IPS-NIHi11 (cell line): Measurements from ENCODE around the gene MBOAT2.

Experiments used
- DNase-seq: peaks from one replicate; pipeline ENCODE4 v3.0.0; 2012; ENCODE audit warnings: mixed read lengths, low spot score

MBOAT2 gene

DNA sequence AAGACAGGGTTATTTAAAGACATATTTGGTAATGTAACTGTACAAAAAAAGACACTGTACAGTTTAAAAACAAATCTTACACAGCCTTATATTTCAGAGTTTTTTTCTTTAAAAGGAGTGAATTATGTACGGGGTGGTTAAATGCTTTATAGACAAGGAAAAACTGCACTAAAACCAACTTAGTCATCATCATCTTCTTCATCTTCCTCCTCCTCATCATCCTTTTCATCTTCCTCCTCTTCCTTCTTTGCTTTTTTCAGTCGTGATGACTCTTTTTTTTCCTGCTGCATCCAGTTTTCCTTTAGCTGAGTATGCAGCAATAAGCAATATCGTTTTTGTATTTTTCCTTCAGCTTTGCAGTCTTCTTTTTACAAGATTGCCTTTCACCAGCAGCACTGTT, 14.6 kb upstream of the MBOAT2 start:
- no peak for DNase-seq

DNA sequence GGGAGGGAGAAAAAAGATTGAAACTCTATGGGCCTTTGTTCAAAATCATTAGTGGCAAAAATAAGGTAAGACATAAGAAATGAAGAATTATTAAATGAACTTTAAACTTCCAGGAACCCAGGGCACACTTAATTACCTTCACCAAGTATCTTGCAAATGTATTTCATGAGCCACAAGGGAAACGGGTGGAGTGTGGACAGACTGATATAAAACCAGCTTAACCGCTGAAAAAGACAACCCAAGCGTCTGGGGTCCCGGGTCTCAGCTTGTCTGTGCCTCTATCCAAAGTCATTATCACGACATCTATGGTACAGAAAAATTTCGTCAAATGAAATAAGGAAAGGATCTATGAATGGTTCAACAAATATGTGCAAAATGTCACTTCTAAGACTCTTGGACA, 13.9 kb upstream of the MBOAT2 start:
- DNase-seq: no peak

DNA sequence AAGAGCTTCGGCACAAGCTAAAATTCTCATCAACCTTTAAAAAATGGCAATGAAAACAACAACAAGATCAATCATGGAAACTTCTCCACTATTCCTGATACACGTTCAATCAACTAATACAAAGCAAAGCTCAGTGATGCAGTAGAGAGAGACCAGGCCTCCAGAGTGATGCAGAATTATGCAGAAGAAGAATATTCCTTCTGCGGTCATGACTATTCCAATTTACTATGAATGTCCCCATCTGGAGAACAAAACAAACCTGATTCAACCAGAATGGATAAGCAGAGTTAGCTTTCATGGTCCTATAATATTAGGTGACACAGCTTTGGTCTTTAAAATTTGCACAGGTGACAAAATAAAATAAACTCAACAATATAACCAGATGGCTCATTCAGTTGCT, 12.5 kb upstream of the MBOAT2 start:
- no peak for DNase-seq

DNA sequence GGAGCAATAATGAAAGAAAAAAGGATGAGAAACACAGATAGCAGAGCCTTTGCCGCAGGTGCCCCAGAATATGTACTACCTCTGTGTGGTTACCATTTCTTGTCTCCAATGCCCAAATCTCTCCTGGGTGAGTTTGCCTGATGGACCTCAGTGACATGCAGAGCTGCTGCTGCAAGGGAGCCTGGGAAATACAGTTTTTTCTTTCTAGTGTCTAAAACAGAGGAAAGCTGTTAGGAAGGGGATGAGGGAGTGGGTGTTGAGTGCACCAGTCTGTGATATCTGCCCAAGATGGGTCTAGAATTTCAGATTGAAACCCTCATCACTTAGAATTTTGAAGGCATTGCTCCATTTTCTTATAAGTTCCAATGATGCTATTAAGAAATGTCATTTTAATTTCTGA, 9.9 kb upstream of the MBOAT2 start:
- DNase-seq: no peak

DNA sequence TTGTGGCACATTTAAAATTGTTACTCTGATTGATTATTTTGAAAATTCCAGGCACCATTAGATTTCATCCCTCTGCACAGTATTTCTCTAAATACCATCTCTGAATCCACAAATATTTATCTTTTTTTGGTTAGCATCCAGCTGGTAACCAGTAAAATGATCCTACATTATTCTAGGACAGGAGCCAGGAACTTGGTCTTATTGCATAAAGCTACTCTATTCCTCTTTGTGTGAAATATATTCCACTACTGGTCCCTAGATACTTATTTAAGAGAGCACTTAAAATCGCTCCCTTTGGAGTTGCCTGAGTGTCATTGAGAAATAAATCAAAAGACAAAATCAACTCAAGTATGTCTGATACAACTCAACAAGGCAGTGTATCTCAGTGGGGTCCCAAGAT, 7.4 kb upstream of the MBOAT2 start:
- DNase-seq: no peak

DNA sequence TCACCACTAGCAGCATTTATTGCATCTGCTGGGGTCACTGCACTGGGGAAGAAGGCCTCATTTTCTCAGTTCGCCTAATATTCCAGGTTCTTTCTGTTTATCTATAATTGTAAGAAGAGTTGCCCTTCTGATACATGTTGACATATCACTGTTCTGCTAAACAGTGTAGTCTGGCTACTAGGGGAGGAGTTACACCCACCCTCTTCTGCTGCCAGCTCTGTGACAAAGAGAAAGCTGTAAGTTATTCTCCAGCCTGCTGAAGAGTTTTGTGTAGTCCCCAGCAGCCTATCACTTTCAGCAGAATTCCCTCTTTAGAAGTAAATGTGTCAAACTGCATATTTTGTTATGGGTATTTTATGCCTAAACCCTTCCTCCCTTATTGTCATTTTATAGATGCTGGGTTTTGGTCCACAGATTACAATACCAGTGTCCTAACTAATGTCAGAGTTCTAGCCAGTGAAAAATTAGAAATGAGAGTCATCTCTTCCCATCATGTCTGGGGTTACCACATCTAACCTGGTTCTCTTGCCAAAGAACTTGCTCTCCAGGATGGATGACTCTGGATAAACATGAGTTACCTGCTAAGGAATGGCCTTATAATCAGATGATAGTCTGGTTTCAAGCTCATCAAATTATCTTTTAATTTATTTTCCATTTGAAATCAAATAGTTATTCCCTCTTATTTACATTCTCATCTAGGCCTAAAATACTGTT, 5.6 kb upstream of the MBOAT2 start:
- DNase-seq: no peak

DNA sequence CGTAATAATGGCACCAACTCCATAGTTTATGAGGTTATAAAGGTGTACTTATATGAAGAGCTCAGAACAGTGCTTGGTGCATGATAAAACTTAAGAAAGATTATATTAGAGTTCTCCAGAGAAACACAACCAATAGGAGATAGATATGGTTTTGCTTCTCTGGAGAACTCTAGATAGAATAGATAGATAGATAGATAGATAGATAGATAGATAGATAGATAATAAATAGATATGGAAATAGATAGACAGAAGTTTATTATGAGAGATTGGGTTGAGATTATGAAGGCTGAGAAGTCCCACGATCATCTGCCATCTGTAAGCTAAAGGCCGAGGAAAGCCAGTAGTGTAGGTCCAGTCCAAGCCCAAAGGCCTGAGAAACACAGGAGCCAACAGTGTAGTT, 2.9 kb upstream of the MBOAT2 start:
- no peak for DNase-seq

DNA sequence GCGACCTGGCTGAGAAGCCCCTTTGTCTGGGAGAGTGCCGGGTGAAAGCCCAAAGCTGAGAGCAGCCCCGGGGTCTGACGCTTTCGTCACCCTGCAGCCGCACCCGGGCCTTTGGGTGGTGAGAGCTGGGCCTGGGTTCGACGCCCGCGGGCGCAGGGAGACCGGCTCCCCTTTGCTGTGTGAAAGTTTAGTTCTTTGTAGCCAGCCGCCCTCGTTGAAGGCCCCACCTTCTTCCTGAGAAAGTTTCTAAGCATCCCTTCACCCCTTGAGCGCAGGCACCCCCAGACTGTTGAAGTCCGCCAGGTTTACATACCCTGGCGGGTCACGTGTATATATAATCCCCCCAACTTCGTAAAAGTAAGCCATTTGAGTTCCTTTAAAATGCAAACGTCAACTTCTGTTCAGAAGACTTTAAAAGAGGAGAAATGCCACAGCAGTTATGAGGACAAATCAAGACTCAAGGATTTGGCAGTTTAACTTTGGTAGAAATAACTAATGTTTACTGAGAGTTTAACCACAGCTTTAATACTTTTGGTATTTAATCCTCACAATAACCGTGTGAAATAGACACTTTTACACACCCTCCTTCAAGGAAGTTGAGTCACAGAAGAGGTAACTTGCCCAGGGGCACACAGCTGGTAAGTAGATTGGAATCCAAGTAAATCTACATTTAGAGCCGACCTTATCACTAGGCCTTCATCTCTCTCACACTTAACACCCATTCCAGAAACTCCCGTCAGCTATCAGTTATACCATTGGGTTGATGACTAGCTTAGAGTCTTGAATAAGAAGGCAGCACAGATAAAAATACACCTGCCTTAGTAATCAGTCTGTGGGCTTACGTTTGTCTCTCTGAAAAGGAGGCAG, 1.1 kb upstream of the MBOAT2 start:
- no peak for DNase-seq

DNA sequence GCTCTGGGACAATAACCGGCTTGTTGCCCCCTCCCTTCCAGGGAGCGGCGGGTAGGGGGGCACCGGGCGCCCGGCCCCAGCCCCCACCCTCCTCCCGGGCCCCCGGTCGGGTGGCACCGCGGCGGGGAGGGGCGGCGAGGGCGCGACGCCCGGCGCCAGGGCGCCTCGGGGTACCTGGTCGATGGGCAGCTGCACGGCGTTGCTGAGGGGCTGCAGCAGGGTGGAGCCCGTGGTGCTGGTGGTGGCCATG, 193 bp downstream of the MBOAT2 start:
- DNase-seq: no peak

DNA sequence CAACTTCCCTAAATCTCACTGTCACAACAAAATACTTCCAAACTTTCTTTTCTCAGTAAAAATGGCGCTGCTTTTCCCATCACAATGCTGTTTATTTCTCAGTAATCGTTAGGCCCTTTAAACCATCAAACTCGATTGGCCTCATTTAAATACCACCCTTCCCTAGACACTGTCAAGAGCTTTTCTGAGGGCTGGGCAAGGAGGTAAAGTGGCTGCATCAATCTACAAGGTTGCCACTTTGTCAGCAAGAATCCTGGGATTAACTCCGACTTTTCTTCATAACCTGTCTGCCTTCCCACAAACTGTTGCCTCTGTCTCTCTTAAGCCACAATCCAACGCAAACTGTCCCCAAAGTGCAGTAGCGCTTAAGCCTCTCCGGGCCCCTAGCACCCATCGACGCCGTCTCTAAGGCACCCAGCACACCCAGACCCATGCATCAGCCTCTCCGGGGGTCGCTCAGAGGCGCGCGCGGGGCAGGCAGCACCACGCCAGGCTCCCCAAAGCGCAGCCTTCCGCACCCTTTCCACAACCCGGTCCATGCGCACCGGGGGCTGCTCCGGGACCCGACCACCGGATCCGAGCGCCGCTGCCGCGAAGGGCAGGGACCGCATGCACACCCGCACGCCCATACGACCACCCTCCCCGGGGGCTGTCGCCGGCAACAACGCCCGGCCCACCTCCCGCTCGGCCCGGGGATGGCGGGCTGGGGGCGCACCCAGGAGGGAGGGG, 683 bp downstream of the MBOAT2 start:
- DNase-seq: peak; percentile 43

DNA sequence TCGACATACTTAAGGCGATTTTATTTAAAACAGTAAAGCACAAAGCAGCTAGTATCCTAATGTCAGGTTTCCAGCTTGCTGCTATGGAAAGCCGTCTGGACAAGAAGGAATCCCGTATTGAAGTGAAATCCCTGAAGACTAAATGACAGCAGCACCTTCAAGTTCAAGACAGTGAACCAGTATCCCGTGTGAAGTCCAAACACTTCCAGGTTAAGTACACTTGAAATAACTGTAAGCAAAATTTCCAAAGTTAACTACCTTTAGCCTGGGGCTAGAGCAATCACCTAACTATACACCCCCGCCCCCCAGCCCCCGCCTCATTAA, 1.2 kb downstream of the MBOAT2 start:
- no peak for DNase-seq

DNA sequence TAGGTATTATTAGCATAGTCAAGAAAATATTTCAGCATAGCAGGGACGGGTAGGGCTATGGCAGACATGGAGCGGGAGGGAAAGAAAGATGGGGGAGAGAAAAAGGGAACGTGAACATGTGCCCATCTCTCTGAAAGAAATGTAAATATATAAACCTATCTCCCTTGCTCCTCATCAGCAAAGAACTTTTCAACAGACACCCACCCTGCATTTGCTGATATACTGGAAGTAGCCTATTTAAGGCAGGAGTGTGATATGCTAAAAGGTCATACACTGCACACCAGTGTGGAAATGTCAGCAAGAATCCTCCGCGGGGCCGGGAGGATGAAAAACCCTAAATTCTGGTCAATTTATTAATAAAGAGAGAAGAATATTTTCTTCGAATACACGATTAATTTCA, 1.7 kb downstream of the MBOAT2 start:
- DNase-seq: no peak

DNA sequence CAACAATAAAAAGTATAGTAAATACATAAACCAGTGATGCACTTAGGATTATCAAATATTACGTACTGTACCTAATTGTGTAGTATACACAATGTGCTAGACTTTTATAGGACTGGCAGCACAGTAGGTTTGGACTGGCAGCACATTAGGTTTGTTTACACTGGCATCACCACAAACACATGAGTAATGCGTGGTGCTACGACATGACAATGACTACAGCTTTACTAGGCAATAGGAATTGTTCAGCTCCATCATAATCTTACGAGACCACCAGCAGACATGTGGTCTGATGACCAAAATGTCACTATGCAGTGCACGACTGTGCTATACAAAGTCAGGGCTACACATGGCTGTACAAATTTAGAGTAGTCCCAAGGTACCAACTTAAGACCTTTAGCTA, 2.3 kb downstream of the MBOAT2 start:
- DNase-seq: no peak

DNA sequence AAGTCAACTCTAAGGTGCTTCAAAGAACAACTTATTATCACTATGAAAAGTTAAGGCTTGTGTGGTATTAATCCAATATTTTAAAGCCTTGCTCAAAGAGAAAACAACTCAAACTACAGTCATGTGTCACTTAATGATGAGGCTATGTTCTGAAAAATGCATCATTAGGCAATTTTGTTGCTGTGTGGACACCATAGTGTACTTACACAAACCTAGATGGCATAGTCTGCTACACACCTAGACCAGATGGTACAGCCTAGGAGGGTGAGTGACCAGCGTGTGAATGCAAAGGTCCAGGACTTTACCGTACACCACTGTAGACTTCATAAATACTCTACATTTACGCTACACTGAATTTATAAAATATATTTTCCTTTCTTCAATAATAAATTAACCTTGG, 3.0 kb downstream of the MBOAT2 start:
- no peak for DNase-seq

DNA sequence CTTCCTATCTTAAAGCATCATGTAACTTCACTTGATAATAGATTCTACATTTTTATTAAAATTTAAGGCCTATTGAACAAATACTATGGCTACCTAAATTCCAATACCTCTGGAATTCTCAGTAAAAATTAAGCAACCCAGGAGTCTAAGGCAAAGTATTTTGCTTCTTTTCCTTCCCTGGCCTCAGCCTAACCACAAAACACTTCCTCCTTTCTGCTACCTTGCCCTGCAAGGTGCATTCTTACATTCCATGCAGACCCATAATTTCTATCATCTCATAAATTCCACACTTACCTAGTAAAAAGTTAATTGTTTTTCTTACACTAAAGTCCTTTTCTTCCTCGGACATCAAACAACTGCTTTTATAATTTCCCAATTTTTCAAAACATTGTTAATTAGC, 3.7 kb downstream of the MBOAT2 start:
- DNase-seq: no peak

DNA sequence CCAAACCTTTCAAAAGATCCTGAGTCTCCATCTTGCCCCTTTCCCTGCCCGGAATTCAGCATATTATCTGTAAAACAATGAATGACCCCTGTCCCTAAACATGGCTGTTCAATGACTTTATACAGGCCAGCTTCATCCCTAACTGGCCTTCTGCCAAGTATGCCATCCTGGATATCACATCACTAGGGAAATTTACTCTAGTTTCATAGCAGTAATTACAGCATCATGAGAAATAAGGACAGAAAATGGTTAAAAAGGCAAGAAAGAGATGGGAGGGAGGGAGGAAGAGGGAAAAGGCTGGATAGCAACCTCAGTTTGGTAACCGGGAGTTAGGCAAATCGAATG, 4.4 kb downstream of the MBOAT2 start:
- no peak for DNase-seq

DNA sequence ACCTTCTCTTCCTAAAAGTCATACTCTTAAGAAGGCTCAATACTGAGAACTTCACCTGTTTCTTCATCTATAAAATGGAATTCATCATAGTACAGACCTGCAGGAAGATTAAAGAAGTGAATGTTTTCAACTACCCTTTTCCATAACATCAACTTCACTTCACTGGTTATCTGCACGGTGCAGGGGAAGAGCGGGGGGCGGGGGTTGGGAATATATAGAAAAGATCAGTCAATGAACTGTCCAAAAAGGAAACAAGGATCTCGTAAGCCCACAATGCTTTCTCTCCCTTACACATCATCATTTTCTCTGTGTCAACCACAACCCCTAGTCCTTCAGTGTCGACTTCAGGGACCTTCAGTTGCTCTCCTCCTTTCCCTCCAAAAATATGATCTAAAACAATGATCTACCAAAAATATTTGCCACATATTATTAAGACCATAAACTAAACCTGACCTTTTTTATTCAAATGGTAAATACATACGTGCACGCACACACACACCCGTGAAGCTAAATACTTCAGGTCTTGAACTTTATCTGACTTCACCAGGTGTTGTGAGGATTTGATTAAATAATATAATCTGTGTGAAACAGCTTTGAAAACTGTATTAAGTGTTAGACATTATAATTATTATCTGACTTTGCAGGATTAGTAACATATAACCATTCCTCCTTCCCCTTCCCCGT, 4.9 kb downstream of the MBOAT2 start:
- DNase-seq: no peak

DNA sequence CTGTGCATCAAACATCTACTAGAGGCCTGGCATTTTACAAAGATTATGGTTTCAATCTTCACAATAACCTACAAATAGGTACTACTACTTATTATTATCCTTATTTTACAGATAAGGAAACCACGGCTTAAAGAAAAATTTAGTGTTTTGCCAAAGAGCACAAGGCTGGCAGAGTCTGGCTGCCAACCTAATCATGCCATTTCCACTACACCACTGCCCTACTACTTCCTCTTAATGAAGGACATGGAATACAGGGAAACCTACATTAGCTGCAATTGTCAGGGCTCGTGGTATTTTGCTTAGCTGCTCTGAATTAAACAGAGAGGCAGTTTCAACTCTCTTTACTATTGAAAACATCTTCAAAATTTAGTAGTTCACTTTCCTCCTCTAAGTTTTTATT, 5.9 kb downstream of the MBOAT2 start:
- DNase-seq: no peak

DNA sequence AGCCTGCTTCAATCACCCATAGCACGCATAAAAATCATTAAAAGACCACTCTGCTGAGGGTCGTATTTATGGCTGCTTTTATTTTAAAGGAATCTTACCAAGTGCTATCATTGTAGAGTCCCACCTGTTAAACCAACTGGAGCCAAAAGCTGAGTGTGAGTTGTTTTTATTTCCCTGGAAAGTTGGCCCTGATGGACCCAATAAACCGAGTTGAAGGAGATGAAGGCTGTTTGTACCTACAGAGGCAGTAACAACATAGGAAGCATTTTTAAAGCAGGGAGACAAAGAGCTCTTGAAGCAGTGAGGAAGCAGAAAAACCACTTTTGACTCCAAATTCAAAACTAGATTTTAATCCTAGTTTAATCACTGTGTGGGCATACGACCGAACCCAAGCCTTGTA, 6.4 kb downstream of the MBOAT2 start:
- DNase-seq: no peak

DNA sequence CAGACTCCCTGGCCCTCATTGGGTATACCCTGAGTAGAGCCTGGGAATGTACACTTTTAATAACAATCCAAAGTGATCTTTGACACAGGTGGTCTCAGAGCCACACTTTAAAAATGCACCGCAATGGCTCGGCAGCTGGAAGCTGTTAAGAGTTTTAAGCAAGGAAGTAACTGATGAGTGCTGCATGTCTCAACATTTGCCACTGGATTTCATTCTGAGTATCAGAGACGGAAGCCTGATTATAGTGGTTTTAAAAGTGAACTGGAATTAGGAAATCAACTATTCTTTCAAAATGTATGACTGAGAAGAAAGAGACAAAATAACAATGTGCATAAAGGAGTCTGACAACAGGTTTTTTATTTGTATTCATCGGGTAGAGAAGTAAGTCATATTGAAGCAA, 7.5 kb downstream of the MBOAT2 start:
- no peak for DNase-seq

DNA sequence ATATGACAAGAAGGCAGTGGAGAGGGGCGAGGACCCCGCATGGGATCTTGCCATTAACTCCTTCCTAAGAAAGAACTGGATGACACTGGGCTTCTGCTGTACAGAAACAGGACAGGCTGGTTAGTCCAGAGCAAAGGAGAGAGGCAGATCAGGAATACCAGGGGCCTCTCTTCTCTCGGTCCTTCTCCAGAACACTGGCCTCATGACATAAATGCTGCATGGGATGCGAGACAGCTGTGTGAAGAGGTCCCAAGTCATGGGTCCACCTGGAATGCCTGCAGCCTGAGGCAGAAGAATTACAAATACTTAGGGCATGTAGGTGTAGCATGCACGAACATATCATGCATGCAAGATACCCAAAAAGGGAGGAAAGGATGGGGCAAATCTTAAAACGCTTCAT, 9.1 kb downstream of the MBOAT2 start:
- no peak for DNase-seq

DNA sequence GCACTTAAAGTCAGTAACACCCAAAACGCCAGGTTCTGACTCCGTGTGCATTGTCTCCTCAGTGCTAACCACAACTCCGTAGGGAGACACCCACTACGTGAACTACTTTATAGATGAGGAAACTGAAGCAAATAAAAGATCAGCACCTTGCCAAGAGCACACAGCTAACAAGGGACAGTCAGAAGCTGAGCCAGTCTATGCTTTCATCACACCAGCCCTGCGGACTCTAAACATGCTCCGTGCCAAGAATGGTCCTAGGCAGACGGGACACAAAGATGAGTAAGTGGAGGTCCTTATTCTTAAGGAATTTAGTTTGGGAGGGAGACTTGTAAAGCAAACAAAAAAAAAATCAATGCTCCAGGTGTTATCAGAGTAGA, 9.6 kb downstream of the MBOAT2 start:
- no peak for DNase-seq
